GM21526 (cell line): Measurements from ENCODE around the gene PANK4.
"Not testable (repeated sequence)": the region's sequence is repeated elsewhere in the genome, so short reads cannot be mapped to it uniquely, and the experiment has no call there.

ENCODE experiments used
- ATAC-seq: cut with Tn5 transposase; IDR thresholded peaks from one replicate; pipeline ENCODE4 v1.9.1; 2021; ENCODE audit warnings: moderate library complexity; ENCODE audit not compliant: unreplicated experiment, low FRiP score

Gene PANK4

GRCh38 chr1:2469103-2469940, 57.1 kb downstream of the PANK4 start:
- ATAC-seq, result no peak

DNA sequence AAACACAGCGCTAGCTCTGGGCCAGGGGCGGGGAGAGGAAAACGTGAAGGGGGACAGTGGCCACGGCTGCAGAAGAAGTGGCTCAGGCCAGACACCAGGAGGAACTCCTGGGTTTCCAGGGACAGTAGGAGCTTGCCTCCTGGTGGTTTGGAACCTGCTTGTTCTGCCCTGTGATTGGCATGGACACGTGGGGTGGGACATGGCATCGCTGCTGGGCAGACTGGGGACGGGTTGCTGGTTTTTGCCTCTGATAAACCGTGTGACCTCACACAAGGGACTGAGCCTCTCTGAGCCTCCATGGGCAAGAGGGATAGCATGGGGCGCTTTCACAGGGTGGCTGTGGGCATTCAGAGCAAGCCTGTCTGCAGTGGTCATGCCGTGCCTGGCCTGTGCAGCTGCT, 57.9 kb downstream of the PANK4 start:
- no peak for ATAC-seq

DNA sequence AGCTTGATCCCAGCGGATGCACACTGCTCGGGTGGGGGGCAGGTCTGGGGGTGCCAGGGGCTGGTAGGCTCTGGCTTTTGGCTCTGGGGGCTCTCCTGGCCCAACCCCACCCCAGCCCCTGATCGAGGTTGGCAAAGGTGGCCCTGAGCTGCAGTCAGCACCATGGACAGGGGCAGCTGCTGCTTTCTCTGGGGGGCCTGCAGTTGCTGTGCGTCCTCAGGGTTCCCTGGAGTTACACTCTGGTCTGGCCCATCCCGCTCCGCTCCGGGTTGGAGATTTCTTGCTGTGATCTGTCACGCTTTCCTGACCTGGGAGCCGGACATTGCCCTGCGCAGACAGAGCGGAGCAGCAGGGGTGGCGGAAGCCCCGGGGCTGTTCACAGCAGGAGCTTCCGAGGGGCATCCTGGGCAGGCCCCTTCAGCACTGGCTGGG, 58.3 kb downstream of the PANK4 start:
- ATAC-seq, result no peak

DNA sequence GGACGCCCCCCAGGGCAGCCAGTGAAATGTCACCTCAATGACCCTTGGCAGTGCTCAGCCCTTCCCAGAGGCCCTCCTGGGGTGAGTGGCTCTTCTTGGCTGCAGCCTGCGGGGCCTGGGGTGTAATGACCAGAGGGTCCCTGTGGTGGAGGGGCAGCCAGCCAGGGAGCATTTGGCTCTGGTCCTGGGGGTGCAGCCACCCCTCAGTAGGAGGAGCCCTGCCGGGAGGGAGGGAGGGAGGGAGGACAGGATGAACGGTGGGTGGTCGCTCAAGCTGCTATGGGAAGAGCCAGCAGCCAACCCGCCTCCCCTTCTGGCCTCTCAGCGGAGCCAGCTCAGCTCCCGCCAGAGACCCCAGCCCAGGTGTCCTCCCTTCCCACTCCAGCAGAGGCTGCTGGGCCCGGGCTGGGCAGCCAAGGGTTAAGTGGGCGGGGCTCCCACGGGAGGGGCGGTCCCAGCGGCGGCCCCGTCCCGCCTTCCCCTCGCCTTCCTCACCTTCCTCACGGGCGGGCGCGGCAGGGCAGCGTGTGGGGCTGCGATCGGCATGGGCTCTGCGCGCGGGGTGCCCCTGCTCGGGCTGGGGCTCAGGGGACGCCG, 59.3 kb downstream of the PANK4 start:
- ATAC-seq, result no peak

DNA sequence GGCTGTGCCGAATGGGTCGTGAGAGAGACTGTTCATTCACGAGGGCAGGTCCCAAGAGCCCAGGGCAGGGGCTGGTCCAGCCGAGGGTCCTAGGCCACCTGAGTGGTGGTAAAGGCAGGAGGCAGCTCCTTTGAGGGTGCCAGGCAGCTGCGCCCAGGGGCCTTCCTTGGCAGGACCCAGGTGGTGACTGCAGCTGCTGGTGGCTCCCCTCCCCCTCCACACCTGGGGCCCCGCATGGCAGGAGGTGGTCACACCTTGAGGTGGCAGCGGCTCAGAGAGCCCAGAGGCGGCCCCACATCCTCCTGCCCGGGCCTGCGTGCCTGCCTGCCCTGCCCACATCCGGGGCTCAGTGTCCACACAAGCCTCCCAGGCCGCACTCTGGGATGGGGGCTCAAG, 60.1 kb downstream of the PANK4 start:
- ATAC-seq, result no peak

- no peak for ATAC-seq
Measured at GRCh38 chr1:2465371-2466269, 60.8 kb downstream of the PANK4 start.

GRCh38 chr1:2463396-2463795, 63.0 kb downstream of the PANK4 start:
- ATAC-seq, result no peak

DNA sequence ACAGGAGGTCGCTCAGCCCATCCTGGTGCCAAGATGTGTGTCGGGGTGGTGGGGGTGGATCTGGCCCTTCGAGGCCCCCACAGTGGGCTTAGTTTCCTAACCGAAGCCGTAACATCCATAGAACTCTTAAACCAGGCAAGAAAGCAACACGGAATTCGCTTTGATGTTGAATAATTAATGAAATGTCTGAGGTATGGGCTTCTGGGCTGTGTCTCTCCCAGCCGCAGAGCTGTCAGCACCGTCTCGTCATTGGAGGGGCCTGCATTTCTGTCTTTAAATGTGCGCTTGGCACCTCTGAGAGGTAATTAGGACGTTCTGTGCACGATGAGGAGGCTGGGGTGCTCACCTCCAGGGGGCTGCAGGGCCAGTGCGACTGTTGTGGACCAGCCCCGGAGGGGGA, 63.6 kb downstream of the PANK4 start:
- ATAC-seq, result no peak

DNA sequence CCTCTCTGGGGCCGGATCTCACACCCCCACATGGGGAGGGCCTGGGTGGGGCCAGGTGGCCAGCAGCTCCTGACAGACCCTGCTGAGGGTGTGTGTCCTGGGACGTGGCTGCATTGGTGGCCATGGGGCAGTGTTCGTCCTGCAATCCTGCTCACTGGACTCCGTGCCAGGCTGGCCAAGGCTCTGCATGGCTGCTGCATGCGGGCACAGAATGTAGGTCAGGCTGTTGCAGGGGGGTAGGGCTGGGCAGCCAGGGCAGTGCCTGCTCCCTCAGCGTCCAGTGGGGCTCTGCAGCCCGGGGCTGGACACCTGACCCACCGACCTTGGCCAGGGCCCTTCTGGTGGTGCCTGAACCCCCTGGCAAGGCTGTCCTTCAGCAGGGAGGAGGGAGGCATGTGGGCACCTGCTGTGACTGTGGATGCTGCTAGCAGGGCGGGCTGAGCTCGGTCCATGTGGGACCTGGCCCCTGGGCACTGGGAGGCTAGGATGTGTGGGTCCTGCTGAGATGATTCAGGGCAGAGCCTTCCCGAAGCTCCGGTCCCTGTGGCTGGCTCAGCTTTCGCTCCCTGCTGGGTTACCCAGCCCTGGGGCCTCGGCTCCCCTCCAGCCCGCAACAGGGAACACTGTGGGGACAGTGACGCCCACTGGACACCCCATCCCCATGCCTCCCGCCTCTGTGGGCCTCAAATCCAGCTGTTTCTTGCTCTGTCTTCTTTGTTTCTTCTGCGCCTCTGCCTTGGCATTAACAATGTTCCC, 65.2 kb downstream of the PANK4 start:
- no peak for ATAC-seq

DNA sequence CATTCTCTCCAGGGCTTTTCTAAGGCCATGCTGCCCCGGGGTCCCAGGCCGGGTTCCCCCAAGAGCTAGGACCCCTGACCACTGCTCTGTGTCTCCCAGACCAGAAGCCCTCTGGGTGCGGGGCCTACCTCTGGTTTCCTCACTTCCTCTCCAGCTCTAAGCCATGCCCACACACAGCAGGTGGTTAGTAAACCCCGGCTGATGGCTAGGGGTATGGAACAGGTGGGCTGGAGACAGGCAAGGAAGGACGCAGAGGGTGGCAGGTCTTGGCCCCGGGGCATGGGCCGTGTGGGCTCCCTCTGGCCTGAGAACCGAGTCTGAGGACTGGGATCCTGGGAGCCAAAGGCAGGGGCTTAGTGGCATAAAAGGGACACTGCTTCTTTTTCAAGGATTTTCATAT, 66.2 kb downstream of the PANK4 start:
- no peak for ATAC-seq

GRCh38 chr1:2459757-2460156, 66.6 kb downstream of the PANK4 start:
- ATAC-seq, result no peak

- not testable (repeated sequence) for ATAC-seq
Measured at GRCh38 chr1:2459102-2459753, 67.2 kb downstream of the PANK4 start.

DNA sequence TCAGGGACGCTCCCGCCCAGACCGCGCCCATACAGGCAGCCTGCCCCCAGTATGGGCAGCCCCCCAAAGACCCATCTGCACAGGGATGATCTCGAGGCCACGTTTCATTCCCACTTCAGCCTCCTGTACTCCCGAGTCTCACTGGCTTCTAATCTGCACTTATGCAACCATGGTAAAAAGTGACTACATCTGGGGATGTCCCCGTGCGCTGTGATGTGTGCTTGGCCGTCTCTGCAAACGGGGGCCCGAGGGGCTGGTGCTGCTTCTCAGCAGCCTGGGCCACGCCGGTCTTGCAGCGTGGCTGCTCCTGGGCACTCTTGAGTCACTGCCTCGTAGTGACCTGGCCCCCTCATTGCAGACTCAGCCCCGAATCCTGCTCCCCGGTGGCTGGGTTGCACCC, 67.7 kb downstream of the PANK4 start:
- ATAC-seq, result no peak
